K562 (cell line): ENCODE results near the gene SLC26A6. TPM values are rescaled to one million over a fixed set of nuclear protein-coding genes. Genes with fewer than 3 reads are reported as not detected.

Experiments
- ATAC-seq: fragments of 200-7000 bp; cut with Tn5 transposase; 3 replicates; pipeline ENCODE4 v1.9.1; 2020; ENCODE audit warnings: moderate library complexity
- BruUV-seq: library from RNA; stranded (reverse); fragments of 400-500 nt; replicated peaks from 2 replicates; lab custom pipeline; 2021; lab: Mats Ljungman, UMichigan
- CTCF ChIA-PET: fragments of 300-600 bp; formaldehyde crosslinking; extraction: SDS; loops from one replicate; lab custom pipeline; 2021; ENCODE audit warnings: low intra/inter-chr PET ratio; lab: Yijun Ruan, JAX
- POLR2A ChIA-PET: fragments of 300-600, 350-650 bp; sonication (Branson Sonifier 250); formaldehyde crosslinking; extraction: SDS; loops from one replicate; lab custom pipeline; 2021; ENCODE audit warnings: antibody characterized with exemption, inconsistent platforms; lab: Yijun Ruan, JAX
- DNase-seq, 4 experiments: peaks; one replicate each; pipeline versions ENCODE4 v3.0.0 to v3.0.0-alpha.2; 2011 to 2018; ENCODE audit warnings: low spot score in 3 of 4, mixed read lengths in 3 of 4; ENCODE audit errors: extremely low read depth in 1 of 4
- FAIRE-seq: peaks from 2 replicates; lab custom pipeline; 2011; peaks lifted over from hg19 to GRCh38; lab: Jason Lieb, UNC
- H2AFZ ChIP-seq: 2 replicates; pipeline ENCODE4 v1.6.0; 2011; ENCODE audit warnings: low read depth, low read length, control low read depth, inconsistent platforms
- H3K27ac ChIP-seq: fragments of 200-600 bp; 3 replicates; pipeline ENCODE4 v1.8.0; 2011; ENCODE audit warnings: low read depth, mild to moderate bottlenecking, control low read depth, inconsistent platforms, low read length, moderate library complexity, mixed read lengths; ENCODE audit errors: extremely low read depth
- H3K27me3 ChIP-seq, 2 experiments: fragments of 300-600 bp in 1 of 2; 2 replicates in 1 of 2; 3 replicates in 1 of 2; pipeline versions ENCODE4 v1.6.0 to v1.8.0; 2011; ENCODE audit warnings: inconsistent platforms in 2 of 2, low read length in 2 of 2, mild to moderate bottlenecking in 1 of 2, mixed read lengths in 1 of 2, moderate library complexity in 1 of 2; ENCODE audit not compliant: control insufficient read depth in 2 of 2, insufficient read depth in 2 of 2
- H3K36me3 ChIP-seq: fragments of 300-600 bp; 3 replicates; pipeline ENCODE4 v1.8.0; 2011; ENCODE audit warnings: mild to moderate bottlenecking, low read length, inconsistent platforms; ENCODE audit not compliant: control insufficient read depth, insufficient read depth
- H3K4me1 ChIP-seq, 2 experiments: fragments of 200-600 bp in 1 of 2; replicated peaks in 1 of 2; 2 replicates in 1 of 2; 3 replicates in 1 of 2; pipeline versions ENCODE4 v1.5.1 to v1.8.0; 2011; ENCODE audit warnings: inconsistent platforms in 2 of 2, low read length in 2 of 2, mild to moderate bottlenecking in 1 of 2, mixed read lengths in 1 of 2, moderate library complexity in 1 of 2; ENCODE audit not compliant: control insufficient read depth in 2 of 2, insufficient read depth in 2 of 2
- H3K4me2 ChIP-seq: 2 replicates; pipeline ENCODE4 v1.6.1; 2011; ENCODE audit warnings: low read length, control low read depth, inconsistent platforms, mixed read lengths; ENCODE audit not compliant: insufficient read depth
- H3K4me3 ChIP-seq: fragments of 200-600 bp; sonication (generic), shearing (Covaris generic); 2 replicates; pipeline ENCODE4 v1.5.1; 2016; ENCODE audit warnings: control low read depth, inconsistent platforms
- H3K79me2 ChIP-seq: fragments of 200-600 bp; 3 replicates; pipeline ENCODE4 v1.8.0; 2011; ENCODE audit warnings: low read length, inconsistent platforms; ENCODE audit not compliant: control insufficient read depth, insufficient read depth
- H3K9ac ChIP-seq, 2 experiments: 2 replicates each; pipeline versions ENCODE4 v1.6.0 to v1.6.1; 2011; ENCODE audit warnings: low read depth in 2 of 2, low read length in 2 of 2, control low read depth in 1 of 2, inconsistent platforms in 1 of 2, mild to moderate bottlenecking in 1 of 2, mixed read lengths in 1 of 2; ENCODE audit not compliant: insufficient read depth in 1 of 2
- H3K9me1 ChIP-seq: one replicate; pipeline ENCODE4 v1.6.0; 2011; ENCODE audit warnings: inconsistent platforms, mild to moderate bottlenecking, low read length, moderate library complexity; ENCODE audit not compliant: control insufficient read depth, insufficient read depth
- H3K9me3 ChIP-seq: replicated peaks from 2 replicates; pipeline ENCODE4 v1.5.1; 2011; ENCODE audit warnings: low read depth, low read length, inconsistent platforms; ENCODE audit not compliant: control insufficient read depth, insufficient read depth
- H4K20me1 ChIP-seq: replicated peaks from 2 replicates; pipeline ENCODE4 v1.6.1; 2011; ENCODE audit warnings: low read length, inconsistent platforms, mixed read lengths; ENCODE audit not compliant: control insufficient read depth, insufficient read depth
- ARHGAP35 ChIP-seq: fragments of 450-650 bp; IDR thresholded peaks from 2 replicates; pipeline ENCODE4 v1.6.1; 2018; ENCODE audit not compliant: partially characterized antibody
- ATF4 ChIP-seq: fragments of 450-650 bp; formaldehyde crosslinking; IDR thresholded peaks from 2 replicates; pipeline ENCODE4 v1.4.0; 2022; ENCODE audit warnings: mild to moderate bottlenecking, moderate library complexity
- BRD9 ChIP-seq: fragments of 450-650 bp; IDR thresholded peaks from 2 replicates; pipeline ENCODE4 v1.6.1; 2018; ENCODE audit warnings: low read depth; ENCODE audit not compliant: partially characterized antibody
- PCBP1 ChIP-seq: fragments of 200-400 bp; formaldehyde crosslinking; IDR thresholded peaks from 2 replicates; pipeline ENCODE4 v1.6.1; 2018; ENCODE audit warnings: mild to moderate bottlenecking, low read depth, low read length; ENCODE audit not compliant: poor library complexity, severe bottlenecking
- SETDB1 ChIP-seq: IDR thresholded peaks from one replicate; pipeline ENCODE4 v1.6.1; 2012; ENCODE audit warnings: low read length, control low read depth, inconsistent platforms
- SMAD1 ChIP-seq: fragments of 150-350 bp; IDR thresholded peaks from 2 replicates; pipeline ENCODE4 v1.6.1; 2014; ENCODE audit warnings: low read length, low read depth; ENCODE audit not compliant: partially characterized antibody
- ZBTB49 ChIP-seq: sonication (generic); formaldehyde crosslinking; IDR thresholded peaks from 2 replicates; pipeline ENCODE4 v1.8.0; 2022; ENCODE audit warnings: missing genetic modification reagents, mild to moderate bottlenecking, borderline replicate concordance
- WGBS: fragments of 100-300 bp; shearing (Covaris generic); methylation state at CpG from one replicate; pipeline ENCODE4 v1.1.6; 2016; ENCODE audit warnings: low coverage, mixed read lengths; ENCODE audit not compliant: insufficient coverage; ENCODE audit errors: missing lambda C conversion rate; 5-methylcytosine and 5-hydroxymethylcytosine counted together
- in situ Hi-C: fragments of 300-500 bp; cut with MboI; formaldehyde crosslinking; loops from 4 replicates; pipeline ENCODE4 v1.15.0; 2018; ENCODE audit warnings: inconsistent platforms, mixed read lengths
- intact Hi-C: fragments of 100-400 bp; cut with micrococcal nuclease; formaldehyde crosslinking; loops from 2 replicates; pipeline ENCODE4 v1.14.2; 2022
- polyA plus RNA-seq, 8 experiments: library from polyadenylated mRNA; depleted of rRNA in 4 of 8; stranded (reverse) in 5 of 8; unstranded in 3 of 8; fragments of >200 nt; fragmentation: Nextera tagmentation in 2 of 8; fragmentation: Illumina TruSeq in 1 of 8; extraction: Ambion mirVana in 2 of 8; extraction: Trizol in 1 of 8; gene quantifications; 2 replicates each; pipeline versions ENCODE4 v1.2.1 to v1.2.3, GENCODE V29; 2011 to 2014; ENCODE audit warnings: inconsistent platforms in 1 of 8, missing spikeins in 1 of 8
- total RNA-seq, 7 experiments: library from RNA; depleted of rRNA in 6 of 7; stranded (reverse); fragments of >200 nt in 6 of 7; fragmentation: Illumina TruSeq in 2 of 7; extraction: Trizol in 2 of 7; gene quantifications; 2 replicates each; pipeline versions ENCODE4 v1.2.1 to v1.2.3, GENCODE V29; 2011 to 2021; ENCODE audit warnings: low replicate concordance in 1 of 7
- TF ChIP-seq, protein P1 (sequence below): IDR thresholded peaks from 2 replicates; pipeline ENCODE4 v1.6.1; 2012; ENCODE audit warnings: low read depth, low read length, improper control_type of control experiment, borderline replicate concordance

SLC26A6 gene
- total and polyA plus RNA-seq, 9 of the 15 experiments (the other 6 are each of a cell fraction or from before 2014, with no cell fraction given) = 2.1 to 27.2 (median 14.8) TPM

- TF ChIP-seq, protein P1, sequence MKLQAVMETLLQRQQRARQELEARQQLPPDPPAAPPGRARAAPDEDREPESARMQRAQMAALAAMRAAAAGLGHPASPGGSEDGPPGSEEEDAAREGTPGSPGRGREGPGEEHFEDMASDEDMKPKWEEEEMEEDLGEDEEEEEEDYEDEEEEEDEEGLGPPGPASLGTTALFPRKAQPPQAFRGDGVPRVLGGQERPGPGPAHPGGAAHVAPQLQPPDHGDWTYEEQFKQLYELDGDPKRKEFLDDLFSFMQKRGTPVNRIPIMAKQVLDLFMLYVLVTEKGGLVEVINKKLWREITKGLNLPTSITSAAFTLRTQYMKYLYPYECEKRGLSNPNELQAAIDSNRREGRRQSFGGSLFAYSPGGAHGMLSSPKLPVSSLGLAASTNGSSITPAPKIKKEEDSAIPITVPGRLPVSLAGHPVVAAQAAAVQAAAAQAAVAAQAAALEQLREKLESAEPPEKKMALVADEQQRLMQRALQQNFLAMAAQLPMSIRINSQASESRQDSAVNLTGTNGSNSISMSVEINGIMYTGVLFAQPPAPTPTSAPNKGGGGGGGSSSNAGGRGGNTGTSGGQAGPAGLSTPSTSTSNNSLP = no peak
- TF ChIP-seq SMAD1 (no peak), BRD9 (no peak), ARHGAP35 (no peak)
These were observed 3.5 kb downstream of the SLC26A6 start (continued) for GRCh38 chr3:48631516-48632448.

DNA sequence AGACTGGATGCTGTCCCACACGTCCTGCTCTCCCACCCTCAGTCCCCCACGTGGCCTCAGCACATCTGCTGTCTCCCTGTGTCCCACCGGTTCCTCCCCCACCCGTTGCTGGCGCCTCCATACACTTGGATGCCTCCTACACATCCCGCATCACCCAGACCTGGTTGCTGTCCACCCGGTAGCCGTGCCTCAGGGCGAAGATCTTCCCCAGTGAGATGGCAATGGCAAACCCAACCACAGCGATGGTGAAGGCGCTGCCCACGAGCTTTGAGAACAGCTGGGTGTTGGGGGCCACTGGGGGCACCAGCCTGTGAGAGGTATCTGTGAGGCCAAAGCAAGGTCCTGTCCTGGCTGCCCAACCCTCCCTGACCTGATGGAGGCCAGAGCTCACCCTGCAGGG lies 4.4 kb downstream of the SLC26A6 start:
- peaks cover 11% of the 10 kb centered on the region for H3K79me2 ChIP-seq
- no peak overlapping the region for H3K4me2 ChIP-seq
- WGBS = 83% methylated on average over 12 of the region's 12 CpGs
- intact Hi-C loops = no loop called here
- FAIRE-seq = no peak
- peaks cover 61% of the 10 kb centered on the region; the same call in 2 of the 3 replicates for H3K36me3 ChIP-seq
- H3K9ac ChIP-seq = 0 out of 4 replicates have a peak overlapping the region, but pooled peaks of 1 of the 2 experiments have one; percentile 9
- in situ Hi-C loops = no loop called here
- BruUV-seq = no TSS peak
- H3K4me1 ChIP-seq = peaks cover 0 to 23% of the 10 kb centered on the region in 2 experiments; a peak in 4 of 5 replicates
- no peak overlapping the region for H3K27ac ChIP-seq
- peaks cover 4% of the 10 kb centered on the region for H3K9me1 ChIP-seq
- H2AFZ ChIP-seq = no peak overlapping the region
- H4K20me1 ChIP-seq = no peaks in the 10 kb centered on the region
- ChIA-PET POLR2A (no interaction called here), CTCF (no interaction called here)
- H3K9me3 ChIP-seq = no peaks in the 10 kb centered on the region
- no peak for DNase-seq
- no peak overlapping the region for H3K4me3 ChIP-seq
- no peak for ATAC-seq
- no peaks in the 10 kb centered on the region for H3K27me3 ChIP-seq
- no peak for TF ChIP-seq ATF4
- TF ChIP-seq PCBP1 = no peak
- no peak for TF ChIP-seq ZBTB49 (CRISPR knock-in tag)
- no peak for TF ChIP-seq SETDB1
